K562 (cell line): Measurements from ENCODE around the gene CYRIA. TPM values are rescaled to one million over a fixed set of nuclear protein-coding genes. Genes with fewer than 3 reads are reported as not detected.
A peak's percentile ranks its signal among the peaks of the same experiment; 100 is the strongest.

Experiments used
- ATAC-seq: fragments of 200-7000 bp; cut with Tn5 transposase; 3 replicates; pipeline ENCODE4 v1.9.1; 2020; ENCODE audit warnings: moderate library complexity
- BruUV-seq: library from RNA; stranded (reverse); fragments of 400-500 nt; replicated peaks from 2 replicates; lab custom pipeline; 2021; lab: Mats Ljungman, UMichigan
- CTCF ChIA-PET: fragments of 300-600 bp; formaldehyde crosslinking; extraction: SDS; loops from one replicate; lab custom pipeline; 2021; ENCODE audit warnings: low intra/inter-chr PET ratio; lab: Yijun Ruan, JAX
- POLR2A ChIA-PET: fragments of 300-600, 350-650 bp; sonication (Branson Sonifier 250); formaldehyde crosslinking; extraction: SDS; loops from one replicate; lab custom pipeline; 2021; ENCODE audit warnings: antibody characterized with exemption, inconsistent platforms; lab: Yijun Ruan, JAX
- DNase-seq, 4 experiments: peaks; one replicate each; pipeline versions ENCODE4 v3.0.0 to v3.0.0-alpha.2; 2011 to 2018; ENCODE audit warnings: low spot score in 3 of 4, mixed read lengths in 3 of 4; ENCODE audit errors: extremely low read depth in 1 of 4
- FAIRE-seq: peaks from 2 replicates; lab custom pipeline; 2011; peaks lifted over from hg19 to GRCh38; lab: Jason Lieb, UNC
- H2AFZ ChIP-seq: 2 replicates; pipeline ENCODE4 v1.6.0; 2011; ENCODE audit warnings: low read depth, low read length, control low read depth, inconsistent platforms
- H3K27ac ChIP-seq: fragments of 200-600 bp; 3 replicates; pipeline ENCODE4 v1.8.0; 2011; ENCODE audit warnings: low read depth, mild to moderate bottlenecking, control low read depth, inconsistent platforms, low read length, moderate library complexity, mixed read lengths; ENCODE audit errors: extremely low read depth
- H3K27me3 ChIP-seq, 2 experiments: fragments of 300-600 bp in 1 of 2; 2 replicates in 1 of 2; 3 replicates in 1 of 2; pipeline versions ENCODE4 v1.6.0 to v1.8.0; 2011; ENCODE audit warnings: inconsistent platforms in 2 of 2, low read length in 2 of 2, mild to moderate bottlenecking in 1 of 2, mixed read lengths in 1 of 2, moderate library complexity in 1 of 2; ENCODE audit not compliant: control insufficient read depth in 2 of 2, insufficient read depth in 2 of 2
- H3K36me3 ChIP-seq: fragments of 300-600 bp; 3 replicates; pipeline ENCODE4 v1.8.0; 2011; ENCODE audit warnings: mild to moderate bottlenecking, low read length, inconsistent platforms; ENCODE audit not compliant: control insufficient read depth, insufficient read depth
- H3K4me1 ChIP-seq, 2 experiments: fragments of 200-600 bp in 1 of 2; replicated peaks in 1 of 2; 2 replicates in 1 of 2; 3 replicates in 1 of 2; pipeline versions ENCODE4 v1.5.1 to v1.8.0; 2011; ENCODE audit warnings: inconsistent platforms in 2 of 2, low read length in 2 of 2, mild to moderate bottlenecking in 1 of 2, mixed read lengths in 1 of 2, moderate library complexity in 1 of 2; ENCODE audit not compliant: control insufficient read depth in 2 of 2, insufficient read depth in 2 of 2
- H3K4me2 ChIP-seq: 2 replicates; pipeline ENCODE4 v1.6.1; 2011; ENCODE audit warnings: low read length, control low read depth, inconsistent platforms, mixed read lengths; ENCODE audit not compliant: insufficient read depth
- H3K4me3 ChIP-seq: fragments of 200-600 bp; sonication (generic), shearing (Covaris generic); 2 replicates; pipeline ENCODE4 v1.5.1; 2016; ENCODE audit warnings: control low read depth, inconsistent platforms
- H3K79me2 ChIP-seq: fragments of 200-600 bp; 3 replicates; pipeline ENCODE4 v1.8.0; 2011; ENCODE audit warnings: low read length, inconsistent platforms; ENCODE audit not compliant: control insufficient read depth, insufficient read depth
- H3K9ac ChIP-seq, 2 experiments: 2 replicates each; pipeline versions ENCODE4 v1.6.0 to v1.6.1; 2011; ENCODE audit warnings: low read depth in 2 of 2, low read length in 2 of 2, control low read depth in 1 of 2, inconsistent platforms in 1 of 2, mild to moderate bottlenecking in 1 of 2, mixed read lengths in 1 of 2; ENCODE audit not compliant: insufficient read depth in 1 of 2
- H3K9me1 ChIP-seq: one replicate; pipeline ENCODE4 v1.6.0; 2011; ENCODE audit warnings: inconsistent platforms, mild to moderate bottlenecking, low read length, moderate library complexity; ENCODE audit not compliant: control insufficient read depth, insufficient read depth
- H3K9me3 ChIP-seq: replicated peaks from 2 replicates; pipeline ENCODE4 v1.5.1; 2011; ENCODE audit warnings: low read depth, low read length, inconsistent platforms; ENCODE audit not compliant: control insufficient read depth, insufficient read depth
- H4K20me1 ChIP-seq: replicated peaks from 2 replicates; pipeline ENCODE4 v1.6.1; 2011; ENCODE audit warnings: low read length, inconsistent platforms, mixed read lengths; ENCODE audit not compliant: control insufficient read depth, insufficient read depth
- ADNP ChIP-seq: fragments of 200-800 bp; sonication (Bioruptor generic); IDR thresholded peaks from 2 replicates; pipeline ENCODE4 v1.6.1; 2016; ENCODE audit warnings: missing genetic modification characterization, missing compliant biosample characterization
- CEBPB ChIP-seq: fragments of 450-650 bp; IDR thresholded peaks from 2 replicates; pipeline ENCODE4 v1.6.1; 2016; ENCODE audit warnings: missing genetic modification characterization, missing compliant biosample characterization
- CREBBP ChIP-seq: IDR thresholded peaks from one replicate; pipeline ENCODE4 v1.6.1; 2012; ENCODE audit warnings: low read depth, mild to moderate bottlenecking, control low read depth, inconsistent platforms, low read length
- DNMT1 ChIP-seq: fragments of 450-650 bp; IDR thresholded peaks from 2 replicates; pipeline ENCODE4 v1.6.1; 2016; ENCODE audit warnings: antibody characterized with exemption, mild to moderate bottlenecking
- EP300 ChIP-seq: IDR thresholded peaks from 2 replicates; pipeline ENCODE4 v1.6.1; 2012; ENCODE audit warnings: low read length, improper control_type of control experiment
- POLR2H ChIP-seq: IDR thresholded peaks from 2 replicates; pipeline ENCODE4 v1.6.1; 2016; ENCODE audit warnings: missing genetic modification characterization, low read depth, mild to moderate bottlenecking, control low read depth, missing compliant biosample characterization, moderate library complexity
- PRDM10 ChIP-seq: fragments of 450-650 bp; IDR thresholded peaks from 2 replicates; pipeline ENCODE4 v1.6.1; 2018; ENCODE audit not compliant: partially characterized antibody
- RNF2 ChIP-seq: sonication (generic); IDR thresholded peaks from 2 replicates; pipeline ENCODE4 v1.6.1; 2016
- SRSF1 ChIP-seq: fragments of 200-400 bp; formaldehyde crosslinking; IDR thresholded peaks from 2 replicates; pipeline ENCODE4 v1.6.1; 2017; ENCODE audit warnings: mild to moderate bottlenecking, low read depth, low read length, moderate library complexity
- TRIM28 ChIP-seq: fragments of 450-650 bp; IDR thresholded peaks from 2 replicates; pipeline ENCODE4 v1.6.1; 2017
- ZNF12 ChIP-seq: sonication (generic); formaldehyde crosslinking; IDR thresholded peaks from 2 replicates; pipeline ENCODE4 v1.4.0; 2020; ENCODE audit warnings: mild to moderate bottlenecking, missing genetic modification reagents
- ZNF512 ChIP-seq: IDR thresholded peaks from 2 replicates; pipeline ENCODE4 v1.6.1; 2016; ENCODE audit warnings: missing genetic modification characterization, missing compliant biosample characterization
- WGBS: fragments of 100-300 bp; shearing (Covaris generic); methylation state at CpG from one replicate; pipeline ENCODE4 v1.1.6; 2016; ENCODE audit warnings: low coverage, mixed read lengths; ENCODE audit not compliant: insufficient coverage; ENCODE audit errors: missing lambda C conversion rate; 5-methylcytosine and 5-hydroxymethylcytosine counted together
- in situ Hi-C: fragments of 300-500 bp; cut with MboI; formaldehyde crosslinking; loops from 4 replicates; pipeline ENCODE4 v1.15.0; 2018; ENCODE audit warnings: inconsistent platforms, mixed read lengths
- intact Hi-C: fragments of 100-400 bp; cut with micrococcal nuclease; formaldehyde crosslinking; loops from 2 replicates; pipeline ENCODE4 v1.14.2; 2022
- polyA plus RNA-seq, 8 experiments: library from polyadenylated mRNA; depleted of rRNA in 4 of 8; stranded (reverse) in 5 of 8; unstranded in 3 of 8; fragments of >200 nt; fragmentation: Nextera tagmentation in 2 of 8; fragmentation: Illumina TruSeq in 1 of 8; extraction: Ambion mirVana in 2 of 8; extraction: Trizol in 1 of 8; gene quantifications; 2 replicates each; pipeline versions ENCODE4 v1.2.1 to v1.2.3, GENCODE V29; 2011 to 2014; ENCODE audit warnings: inconsistent platforms in 1 of 8, missing spikeins in 1 of 8
- total RNA-seq, 7 experiments: library from RNA; depleted of rRNA in 6 of 7; stranded (reverse); fragments of >200 nt in 6 of 7; fragmentation: Illumina TruSeq in 2 of 7; extraction: Trizol in 2 of 7; gene quantifications; 2 replicates each; pipeline versions ENCODE4 v1.2.1 to v1.2.3, GENCODE V29; 2011 to 2021; ENCODE audit warnings: low replicate concordance in 1 of 7

The CYRIA gene
- total and polyA plus RNA-seq, 9 of the 15 experiments (the other 6 are each of a cell fraction or from before 2014, with no cell fraction given) = 0.84 to 5.6 (median 3.0) TPM

DNA sequence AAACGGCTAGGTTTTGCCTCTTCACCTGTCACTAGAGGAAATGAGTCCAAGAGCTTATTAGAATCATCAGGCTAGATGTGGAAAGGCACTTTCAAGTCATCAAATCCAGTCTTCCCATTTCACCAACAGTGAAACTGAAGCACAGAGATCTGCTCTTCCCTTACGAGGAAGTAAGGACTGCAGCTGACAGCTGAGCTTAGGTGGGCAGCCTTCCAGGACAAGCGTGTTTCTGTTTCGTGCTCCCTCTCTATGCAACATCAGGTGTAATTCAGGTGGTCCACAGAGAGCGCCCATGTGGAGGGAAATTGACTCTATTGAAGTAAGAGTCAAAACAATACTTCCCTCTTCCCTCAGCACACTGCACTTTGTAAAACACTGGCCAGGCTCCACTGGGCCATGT, 5.5 kb downstream of the CYRIA start (continued):
- TF ChIP-seq ZNF12 (CRISPR knock-in tag) (no peak), EP300 (no peak), DNMT1 (no peak), POLR2H (tag) (no peak), CEBPB (tag) (no peak), RNF2 (no peak), ADNP (tag) (no peak), SRSF1 (no peak)
- TF ChIP-seq, all 486 proteins: peak for 0

GRCh38 chr2:16658076-16658739, 7.4 kb downstream of the CYRIA start:
- Histone ChIP-seq H3K4me3 (no peak overlapping the region), H3K9ac (no peak overlapping the region), H3K79me2 (no peaks in the 10 kb centered on the region), H3K9me1 (no peaks in the 10 kb centered on the region), H2AFZ (no peak overlapping the region), H3K9me3 (no peaks in the 10 kb centered on the region), H4K20me1 (no peaks in the 10 kb centered on the region), H3K36me3 (no peaks in the 10 kb centered on the region), H3K27me3 (no peaks in the 10 kb centered on the region), H3K4me2 (no peak overlapping the region), H3K27ac (no peak overlapping the region), H3K4me1 (peaks cover 3 to 8% of the 10 kb centered on the region in 2 experiments; a peak in 3 of 5 replicates)
- ChIA-PET CTCF (no interaction called here), POLR2A (interaction anchor here (0.6 to 1.0 kb wide), 3 partner anchors 21 to 50 kb away, joined by 3 read pairs; no protein-coding TSS in a partner anchor)
- BruUV-seq = no TSS peak
- in situ Hi-C loops = no loop called here
- DNase-seq (no peak), ATAC-seq (no peak), FAIRE-seq (no peak)
- intact Hi-C loops = no loop called here
- TF ChIP-seq ZNF512 (tag) = 0 out of 2 replicates have a peak, but pooled peaks have one; percentile 34
- TF ChIP-seq TRIM28 = no peak
- no peak for TF ChIP-seq PRDM10
- TF ChIP-seq CREBBP = no peak
- WGBS = 25% methylated on average over 3 of the region's 3 CpGs
